ENCODE measurements around the gene ABCC1. TPM values are rescaled to one million over a fixed set of nuclear protein-coding genes. Genes with fewer than 3 reads are reported as not detected.
"Not testable (repeated sequence)": the region's sequence is repeated elsewhere in the genome, so short reads cannot be mapped to it uniquely, and the experiment has no call there.

Gene ABCC1
- total RNA-seq, 2 experiments from 2014 or later = 40.3 to 41.0 TPM

DNA sequence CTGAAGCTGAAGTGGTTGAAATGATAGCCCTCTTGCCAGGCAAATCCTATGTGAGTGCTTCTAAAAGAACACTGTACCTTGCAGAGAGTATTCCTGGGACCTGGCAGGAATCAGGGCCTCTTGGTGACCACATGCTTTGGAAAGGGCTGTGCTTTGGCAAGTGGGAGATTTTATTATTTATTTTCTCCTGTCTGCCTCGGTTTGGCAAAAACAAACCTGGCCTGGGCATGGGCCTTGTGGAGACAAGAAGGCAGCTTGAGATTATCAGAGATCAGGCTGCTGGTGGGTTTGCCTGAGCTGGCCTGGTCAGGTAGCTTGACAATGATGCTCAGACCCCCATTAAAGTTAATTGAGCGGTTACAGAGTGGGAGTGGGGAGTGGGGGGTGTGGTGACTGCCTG, 24.6 kb downstream of the ABCC1 start:
- intact Hi-C loops (cut with micrococcal nuclease) = no loop called here
- H3K4me1 Mint-ChIP-seq (ENCODE audit: low read depth) = peaks cover 29% of the 10 kb centered on the region
- CTCF ChIA-PET = no interaction called here
- DNase-seq = no peak
- H3K27ac Mint-ChIP-seq = no peak overlapping the region
- no peak overlapping the region for H3K4me3 Mint-ChIP-seq
- peaks cover 66% of the 10 kb centered on the region for H3K36me3 Mint-ChIP-seq (ENCODE audit: low read depth)
- peaks cover 24% of the 10 kb centered on the region for H3K9me3 Mint-ChIP-seq
- no peaks in the 10 kb centered on the region for H3K27me3 Mint-ChIP-seq (ENCODE audit: low read depth)

DNA sequence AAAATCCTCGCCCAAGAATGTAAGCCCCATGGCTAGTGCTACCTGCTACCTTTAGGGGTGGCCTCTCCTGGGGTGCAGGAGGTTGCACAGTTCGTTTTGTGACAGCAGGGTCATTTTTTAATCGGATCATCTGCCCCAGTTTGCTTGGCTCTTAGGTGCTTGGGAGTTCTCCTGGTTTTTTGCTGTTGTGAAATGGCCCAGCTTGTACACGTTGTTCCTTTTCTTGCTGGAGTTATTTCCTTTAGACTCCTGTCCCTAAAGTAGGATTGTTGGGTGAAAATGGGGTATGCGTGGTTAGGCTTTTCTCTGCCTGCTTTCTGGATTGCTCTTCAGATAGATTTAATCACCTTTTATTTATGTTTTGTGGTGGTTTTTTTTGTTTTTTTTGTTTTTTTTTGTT, 25.8 kb downstream of the ABCC1 start:
- Mint-ChIP-seq H3K27ac (no peak overlapping the region), H3K4me3 (no peak overlapping the region), H3K9me3 (peaks cover 33% of the 10 kb centered on the region), H3K36me3 (ENCODE audit: low read depth) (peaks cover 69% of the 10 kb centered on the region), H3K27me3 (ENCODE audit: low read depth) (no peaks in the 10 kb centered on the region), H3K4me1 (ENCODE audit: low read depth) (peaks cover 28% of the 10 kb centered on the region)
- intact Hi-C loops (cut with micrococcal nuclease) = no loop called here
- CTCF ChIA-PET = no interaction called here
- DNase-seq = no peak

DNA sequence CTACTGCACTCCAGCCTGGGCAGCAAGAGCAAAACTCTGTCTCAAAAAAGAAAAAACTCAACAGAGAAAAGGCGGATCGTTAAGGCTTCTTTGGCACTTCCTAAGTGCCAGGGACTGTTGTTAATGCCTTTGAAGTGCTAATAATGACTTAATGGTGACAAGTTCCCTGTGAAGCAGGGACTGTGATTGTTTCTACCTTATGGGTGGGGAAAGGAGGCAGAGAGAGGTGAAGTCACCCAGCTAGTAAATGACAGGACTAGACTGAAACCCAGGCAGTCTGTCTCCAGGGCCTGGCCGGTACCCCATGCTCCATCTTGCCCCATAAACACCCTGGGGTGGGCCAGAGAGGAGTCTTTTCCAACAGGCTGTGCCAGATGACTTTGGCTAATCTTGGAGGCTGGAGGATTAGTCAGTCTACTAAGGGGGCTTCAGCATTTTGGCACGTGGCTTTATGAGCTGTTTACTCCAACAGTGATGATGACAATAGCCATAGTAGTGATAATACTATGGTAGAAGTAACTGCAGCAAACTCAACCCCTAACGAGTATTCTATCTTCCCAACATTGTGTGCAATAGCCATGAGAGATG, 26.9 kb downstream of the ABCC1 start:
- Mint-ChIP-seq H3K4me3 (no peak overlapping the region), H3K36me3 (ENCODE audit: low read depth) (peaks cover 70% of the 10 kb centered on the region), H3K9me3 (peaks cover 40% of the 10 kb centered on the region), H3K27ac (no peak overlapping the region), H3K27me3 (ENCODE audit: low read depth) (no peaks in the 10 kb centered on the region), H3K4me1 (ENCODE audit: low read depth) (peaks cover 26% of the 10 kb centered on the region)
- CTCF ChIA-PET = no interaction called here
- intact Hi-C loops (cut with micrococcal nuclease) = no loop called here
- no peak for DNase-seq

DNA sequence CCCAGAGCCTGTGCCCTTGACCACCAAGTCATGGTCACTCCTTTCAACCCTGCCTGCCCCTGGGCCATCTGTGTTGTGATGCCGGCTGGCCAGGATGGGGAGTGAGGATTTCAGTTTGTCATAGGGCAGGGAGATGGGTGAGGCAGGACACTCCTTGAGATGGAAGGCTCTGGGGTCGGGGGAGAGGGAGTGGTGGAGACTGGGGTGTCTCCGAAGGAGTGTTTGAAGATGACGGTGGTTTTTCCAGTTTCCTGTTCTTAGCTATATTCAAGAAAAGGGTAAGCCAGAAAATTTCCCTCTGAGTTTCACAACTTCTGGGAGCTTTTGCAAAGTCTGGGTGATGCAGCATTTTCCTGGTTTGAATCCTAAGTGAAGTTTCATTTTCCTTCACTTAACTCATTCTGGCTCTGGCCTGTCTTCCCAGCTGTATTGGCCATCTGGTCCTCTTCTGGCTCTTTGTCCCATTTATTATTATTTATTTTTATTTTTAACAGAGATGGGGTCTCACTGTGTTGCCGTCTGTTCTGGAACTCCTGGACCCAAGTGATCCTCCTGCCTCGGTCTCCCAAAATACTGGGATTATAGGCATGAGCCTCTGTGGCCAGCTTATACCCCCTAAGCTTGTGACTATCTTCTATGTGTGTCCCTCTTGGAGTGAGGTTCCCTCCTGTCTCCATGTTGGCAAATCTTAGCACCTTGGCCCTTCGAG, 27.7 kb downstream of the ABCC1 start:
- Mint-ChIP-seq H3K4me1 (ENCODE audit: low read depth) (peaks cover 30% of the 10 kb centered on the region), H3K4me3 (no peak overlapping the region), H3K27ac (no peak overlapping the region), H3K9me3 (peaks cover 42% of the 10 kb centered on the region), H3K27me3 (ENCODE audit: low read depth) (no peaks in the 10 kb centered on the region), H3K36me3 (ENCODE audit: low read depth) (peaks cover 70% of the 10 kb centered on the region)
- intact Hi-C loops (cut with micrococcal nuclease) = no loop called here
- CTCF ChIA-PET = no interaction called here
- DNase-seq = no peak

DNA sequence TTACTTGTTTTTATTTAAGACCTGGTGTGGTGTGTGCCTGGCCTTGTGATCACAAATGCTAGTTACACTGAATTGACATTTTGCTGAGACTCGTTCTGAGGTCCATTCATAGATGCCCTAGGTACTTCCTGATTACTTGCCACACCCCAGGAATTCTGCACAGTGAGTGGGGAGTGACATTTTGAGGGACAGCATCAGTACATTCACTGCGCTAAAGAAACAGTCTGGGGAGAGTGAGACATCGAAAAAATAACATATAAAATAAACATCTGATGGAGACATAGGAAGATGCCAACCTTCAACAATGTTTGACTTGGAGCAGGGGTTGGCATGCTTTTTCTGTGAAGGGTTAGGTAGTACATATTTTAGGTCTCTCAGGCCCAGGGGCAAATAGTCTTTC, 30.4 kb downstream of the ABCC1 start:
- peaks cover 43% of the 10 kb centered on the region for H3K9me3 Mint-ChIP-seq

DNA sequence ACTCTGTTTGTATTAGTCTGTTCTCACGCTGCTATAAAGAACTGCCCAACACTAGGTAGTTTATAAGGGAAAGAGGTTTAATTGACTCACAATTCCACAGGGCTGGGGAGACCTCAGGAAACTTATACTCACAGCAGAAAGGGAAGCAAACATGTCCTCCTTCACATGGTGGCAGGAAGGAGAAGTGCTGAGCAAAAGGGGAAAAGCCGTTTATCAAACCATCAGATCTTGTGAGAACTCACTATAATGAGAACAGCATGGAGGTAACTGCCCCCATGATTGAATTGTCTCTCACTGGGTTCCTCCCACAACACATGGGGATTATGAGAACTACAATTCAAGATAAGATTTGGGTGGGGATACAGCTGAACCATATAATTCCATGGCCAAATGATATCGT, 30.9 kb downstream of the ABCC1 start:
- Mint-ChIP-seq H3K27ac (no peak overlapping the region), H3K9me3 (peaks cover 43% of the 10 kb centered on the region), H3K36me3 (ENCODE audit: low read depth) (peaks cover 72% of the 10 kb centered on the region), H3K4me1 (ENCODE audit: low read depth) (peaks cover 26% of the 10 kb centered on the region), H3K4me3 (no peak overlapping the region), H3K27me3 (ENCODE audit: low read depth) (no peaks in the 10 kb centered on the region)
- intact Hi-C loops (cut with micrococcal nuclease) = no loop called here
- CTCF ChIA-PET = no interaction called here
- no peak for DNase-seq

More for the DNA sequence above, 30.4 kb downstream of the ABCC1 start:
- CTCF ChIA-PET = no interaction called here
- Mint-ChIP-seq H3K27ac (no peak overlapping the region), H3K4me3 (no peak overlapping the region), H3K27me3 (ENCODE audit: low read depth) (no peaks in the 10 kb centered on the region), H3K36me3 (ENCODE audit: low read depth) (peaks cover 74% of the 10 kb centered on the region), H3K4me1 (ENCODE audit: low read depth) (peaks cover 32% of the 10 kb centered on the region)
- DNase-seq = no peak
- intact Hi-C loops (cut with micrococcal nuclease) = no loop called here

DNA sequence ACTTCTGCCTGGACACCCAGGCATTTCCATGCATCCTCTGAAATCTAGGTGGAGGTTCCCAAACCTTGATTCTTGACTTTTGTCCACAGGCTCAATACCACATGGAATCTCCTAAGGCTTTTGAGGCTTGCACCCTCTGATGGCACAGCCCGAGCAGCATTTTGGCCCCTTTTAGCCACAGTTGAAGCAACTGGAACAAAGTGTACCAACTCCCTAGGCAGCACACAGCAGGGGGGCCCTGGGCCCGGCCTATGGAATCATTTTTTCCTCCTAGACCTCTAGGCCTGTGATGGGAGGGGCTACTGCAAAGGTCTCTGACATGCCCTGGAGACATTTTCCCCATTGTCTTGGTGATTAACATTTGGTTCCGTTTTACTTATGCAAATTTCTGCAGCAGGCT, 32.0 kb downstream of the ABCC1 start:
- H3K4me3 Mint-ChIP-seq = no peak overlapping the region
- peaks cover 22% of the 10 kb centered on the region for H3K4me1 Mint-ChIP-seq (ENCODE audit: low read depth)
- peaks cover 67% of the 10 kb centered on the region for H3K36me3 Mint-ChIP-seq (ENCODE audit: low read depth)
- H3K27ac Mint-ChIP-seq = no peak overlapping the region
- H3K27me3 Mint-ChIP-seq (ENCODE audit: low read depth) = no peaks in the 10 kb centered on the region
- CTCF ChIA-PET = no interaction called here
- no peak for DNase-seq
- peaks cover 43% of the 10 kb centered on the region for H3K9me3 Mint-ChIP-seq
- intact Hi-C loops (cut with micrococcal nuclease) = no loop called here

DNA sequence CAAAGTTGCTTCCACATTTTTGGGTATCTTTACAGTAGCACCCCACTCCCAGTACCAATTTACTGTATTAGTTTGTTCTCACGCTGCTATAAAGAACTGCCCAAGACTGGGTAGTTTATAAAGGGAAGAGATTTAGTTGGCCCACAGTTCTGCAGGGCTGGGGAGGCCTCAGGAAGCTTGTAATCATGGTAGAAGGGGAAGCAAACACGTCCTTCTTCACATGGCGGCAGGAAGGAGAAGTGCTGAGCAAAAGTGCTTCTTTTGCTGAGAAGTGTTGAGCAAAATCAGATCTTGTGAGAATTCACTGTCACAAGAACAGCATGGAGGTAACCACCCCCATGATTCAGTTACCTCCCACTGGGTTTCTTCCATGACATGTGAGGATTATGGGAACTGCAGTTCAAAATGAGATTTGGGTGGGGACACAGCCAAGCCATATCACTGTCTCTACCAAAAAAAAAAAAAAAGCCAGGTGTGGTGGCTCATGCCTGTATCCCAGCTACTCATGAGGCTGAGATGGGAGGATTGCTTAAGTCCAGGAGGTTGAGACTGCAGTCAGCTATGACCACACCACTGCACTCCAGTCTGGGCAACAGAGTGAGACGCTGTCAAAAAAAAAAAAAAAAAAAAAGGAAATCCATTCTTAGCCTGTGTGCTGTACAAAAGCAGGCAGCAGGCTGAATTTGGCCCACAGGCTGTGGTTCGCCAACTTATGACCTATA, 32.9 kb downstream of the ABCC1 start:
- H3K4me1 Mint-ChIP-seq (ENCODE audit: low read depth) = peaks cover 24% of the 10 kb centered on the region
- CTCF ChIA-PET; DNase-seq; H3K27me3 Mint-ChIP-seq (ENCODE audit: low read depth); intact Hi-C loops (cut with micrococcal nuclease); H3K4me3 Mint-ChIP-seq; H3K27ac Mint-ChIP-seq: not testable (repeated sequence)
- H3K9me3 Mint-ChIP-seq = peaks cover 43% of the 10 kb centered on the region
- peaks cover 60% of the 10 kb centered on the region for H3K36me3 Mint-ChIP-seq (ENCODE audit: low read depth)

DNA sequence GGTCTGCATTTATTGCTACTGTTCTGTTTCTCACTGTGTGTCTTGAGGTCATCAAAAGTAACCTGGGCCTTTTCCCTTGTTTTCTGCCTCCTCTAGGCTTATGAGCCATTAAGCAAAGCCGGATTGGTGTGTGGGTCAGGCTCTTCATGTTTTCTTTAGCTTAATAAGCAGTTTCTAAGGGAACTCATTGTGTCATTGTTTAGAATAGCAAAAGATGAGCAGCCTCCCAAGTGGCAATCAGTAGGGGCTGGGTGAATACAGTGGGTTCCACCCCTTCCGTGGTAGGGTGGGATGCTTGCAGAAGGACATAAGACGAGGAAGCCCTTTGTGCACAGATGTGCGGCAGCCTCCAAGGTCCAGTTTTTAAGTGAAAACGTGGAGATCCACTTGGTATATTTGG, 34.5 kb downstream of the ABCC1 start:
- peaks cover 34% of the 10 kb centered on the region for H3K4me1 Mint-ChIP-seq (ENCODE audit: low read depth)

DNA sequence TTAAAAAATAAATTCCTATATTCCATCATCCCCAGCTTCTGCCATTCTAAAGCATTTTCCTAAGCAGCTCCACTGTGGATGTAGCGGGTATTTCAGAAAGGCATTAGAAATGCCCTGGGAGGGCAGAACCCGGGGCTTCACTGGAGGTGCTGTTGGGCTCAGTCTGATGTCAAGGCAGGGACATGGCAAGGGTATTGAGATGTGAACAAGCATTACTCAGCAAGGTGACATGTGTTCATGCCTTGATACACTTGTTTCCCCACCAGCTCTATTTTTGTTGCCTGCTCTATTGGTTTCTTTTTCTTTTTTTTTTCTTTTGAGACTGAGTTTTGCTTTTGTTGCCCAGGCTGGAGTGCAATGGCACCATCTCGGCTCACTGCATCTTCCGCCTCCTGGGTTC, 35.7 kb downstream of the ABCC1 start:
- H3K4me1 Mint-ChIP-seq (ENCODE audit: low read depth) = peaks cover 36% of the 10 kb centered on the region
- no peak for DNase-seq
- no peak overlapping the region for H3K27ac Mint-ChIP-seq
- CTCF ChIA-PET = interaction anchor here (0.7 kb wide), 1 partner anchor 35 kb away, joined by 3 read pairs; no protein-coding TSS in a partner anchor
- intact Hi-C loops (cut with micrococcal nuclease) = no loop called here
- peaks cover 37% of the 10 kb centered on the region for H3K36me3 Mint-ChIP-seq (ENCODE audit: low read depth)
- H3K4me3 Mint-ChIP-seq = no peak overlapping the region
- no peaks in the 10 kb centered on the region for H3K27me3 Mint-ChIP-seq (ENCODE audit: low read depth)
- peaks cover 24% of the 10 kb centered on the region for H3K9me3 Mint-ChIP-seq

More for the DNA sequence above, 34.5 kb downstream of the ABCC1 start:
- Mint-ChIP-seq H3K4me3 (no peak overlapping the region), H3K27ac (no peak overlapping the region), H3K27me3 (ENCODE audit: low read depth) (no peaks in the 10 kb centered on the region), H3K36me3 (ENCODE audit: low read depth) (peaks cover 48% of the 10 kb centered on the region), H3K9me3 (peaks cover 33% of the 10 kb centered on the region)
- no peak for DNase-seq
- intact Hi-C loops (cut with micrococcal nuclease) = no loop called here
- CTCF ChIA-PET = no interaction called here

DNA sequence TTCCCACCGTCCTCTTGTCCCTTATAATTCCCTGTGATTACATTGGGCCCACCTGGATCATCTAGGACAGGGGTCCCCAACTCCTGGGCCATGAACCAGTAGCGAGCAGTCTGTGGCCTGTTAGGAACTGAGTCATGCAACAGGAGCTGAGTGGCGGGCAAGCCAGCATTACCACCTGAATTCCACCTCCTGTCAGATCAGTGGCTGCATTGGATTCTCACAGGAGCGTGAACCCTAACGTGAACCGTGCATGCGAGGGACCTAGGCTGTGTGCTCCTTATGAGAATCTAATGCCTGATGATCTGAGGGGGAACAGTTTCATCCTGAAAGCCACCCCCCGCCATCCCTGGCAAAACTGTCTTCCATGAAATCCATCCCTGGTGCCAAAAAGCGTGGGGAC, 36.8 kb downstream of the ABCC1 start:
- peaks cover 36% of the 10 kb centered on the region for H3K4me1 Mint-ChIP-seq (ENCODE audit: low read depth)
- H3K9me3 Mint-ChIP-seq = peaks cover 13% of the 10 kb centered on the region
- intact Hi-C loops (cut with micrococcal nuclease) = no loop called here
- CTCF ChIA-PET = interaction anchor here (0.7 kb wide), 1 partner anchor 97 kb away, joined by 3 read pairs; no protein-coding TSS in a partner anchor
- H3K4me3 Mint-ChIP-seq = no peak overlapping the region
- H3K27ac Mint-ChIP-seq = no peak overlapping the region
- peaks cover 28% of the 10 kb centered on the region for H3K36me3 Mint-ChIP-seq (ENCODE audit: low read depth)
- DNase-seq = no peak
- H3K27me3 Mint-ChIP-seq (ENCODE audit: low read depth) = no peaks in the 10 kb centered on the region

DNA sequence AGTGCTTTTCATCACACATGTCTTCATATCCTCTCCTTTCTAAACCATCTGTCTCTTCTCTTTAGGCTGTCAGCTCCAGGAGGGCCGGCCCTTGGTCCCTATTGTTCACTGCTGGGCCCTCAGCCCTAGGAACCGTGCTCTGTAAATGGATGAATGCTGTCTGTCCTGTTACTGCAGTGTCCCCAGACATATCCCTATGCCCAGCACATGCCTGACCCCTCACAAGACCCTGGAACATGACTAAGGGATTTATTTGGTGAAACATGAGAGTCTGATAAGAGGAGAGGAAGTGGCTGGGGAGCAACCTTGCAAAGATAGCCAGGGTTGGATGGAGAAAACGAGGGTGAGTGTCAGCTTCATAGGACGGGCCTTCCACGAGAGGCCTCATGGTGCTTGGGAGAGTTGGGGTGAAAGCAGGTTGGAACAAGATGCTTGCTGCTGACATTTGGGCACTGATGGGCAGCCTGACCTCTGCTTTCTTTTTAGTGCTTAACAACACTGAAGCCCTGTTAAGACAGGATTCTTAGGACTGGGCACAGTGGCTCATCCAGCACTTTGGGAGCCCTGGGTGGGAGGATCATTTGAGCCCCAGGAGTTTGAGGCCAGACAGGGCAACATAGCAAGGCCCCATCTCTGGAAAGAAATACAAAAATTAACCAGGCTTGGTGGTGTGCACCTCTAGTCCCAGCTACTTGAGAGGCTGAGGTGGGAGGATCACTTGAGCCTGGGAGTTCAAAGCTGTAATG, 39.0 kb downstream of the ABCC1 start:
- Mint-ChIP-seq H3K9me3 (no peaks in the 10 kb centered on the region), H3K4me1 (ENCODE audit: low read depth) (peaks cover 33% of the 10 kb centered on the region), H3K27me3 (ENCODE audit: low read depth) (no peaks in the 10 kb centered on the region), H3K4me3 (no peak overlapping the region), H3K36me3 (ENCODE audit: low read depth) (peaks cover 16% of the 10 kb centered on the region), H3K27ac (peak overlapping the region; percentile 62)
- DNase-seq = no peak
- CTCF ChIA-PET = no interaction called here
- intact Hi-C loops (cut with micrococcal nuclease) = no loop called here

All from activated naive CD4-positive, alpha-beta T cell treated with anti-CD3 and anti-CD28 coated beads for 36 hours (primary cell).